Measurements from ENCODE around the gene PPM1E.

DNA sequence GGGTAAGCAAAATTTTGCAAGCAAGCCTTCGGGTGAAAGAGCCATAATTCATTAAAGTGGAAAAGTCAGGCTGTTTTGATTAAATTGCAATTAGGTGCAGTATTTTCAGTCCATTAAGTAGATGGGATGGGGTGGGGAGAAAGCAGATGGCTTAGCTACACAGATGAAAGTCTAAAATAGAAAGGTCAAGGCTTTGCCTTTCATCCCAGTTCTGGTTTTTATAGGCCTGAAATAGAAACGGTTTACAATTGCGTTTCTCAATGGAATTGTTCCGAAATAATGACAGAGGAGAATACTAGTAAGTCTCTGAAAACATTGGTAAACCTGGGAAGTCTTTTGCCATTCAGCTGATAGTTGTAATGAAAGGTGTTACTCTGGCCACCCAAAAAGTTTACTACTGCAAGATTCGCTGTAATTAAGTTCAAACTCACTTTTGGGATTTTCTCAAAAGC is 1.5 kb downstream of the PPM1E start:
- TF ChIP-seq TAF1 (IDR thresholded peaks at IDR 0.05; ENCODE audit: borderline replicate concordance, insufficient read depth, low read length), result no peak
- TF ChIP-seq SIN3A (IDR thresholded peaks at IDR 0.05; ENCODE audit: borderline replicate concordance, insufficient read depth, low read length), result no peak
- no peak for TF ChIP-seq POLR2AphosphoS5 (IDR thresholded peaks at IDR 0.05; ENCODE audit: low read depth, low read length)
- no peak for TF ChIP-seq REST (IDR thresholded peaks at IDR 0.05; ENCODE audit: insufficient read depth in 1 of 2, low read depth in 2 of 2, low read length in 2 of 2)
